SH-SY5Y (cell line): ENCODE measurements around the gene CCDC81.

Source experiments
- GATA2 ChIP-seq: IDR thresholded peaks from 2 replicates; pipeline ENCODE4 v1.6.1; 2011; ENCODE audit warnings: mild to moderate bottlenecking, low read depth, low read length
- GATA3 ChIP-seq: IDR thresholded peaks from 2 replicates; pipeline ENCODE4 v1.6.1; 2011; ENCODE audit warnings: low read depth, mild to moderate bottlenecking, low read length, moderate library complexity

GRCh38 chr11:86372586-86372985 lies 2.1 kb upstream of the CCDC81 start:
- TF ChIP-seq GATA3 (no peak), GATA2 (no peak)
